Endothelial cell of umbilical vein (primary cell): ENCODE results near the gene KIAA0825.

Experiments used
- FOS ChIP-seq: IDR thresholded peaks from 2 replicates; pipeline ENCODE4 v1.6.1; 2011; ENCODE audit warnings: mild to moderate bottlenecking, low read length, moderate library complexity, borderline replicate concordance; ENCODE audit not compliant: insufficient read depth
- POLR2A ChIP-seq: IDR thresholded peaks from 2 replicates; pipeline ENCODE4 v1.6.1; 2012; ENCODE audit warnings: low read depth, mild to moderate bottlenecking, control low read depth, low read length
- POLR2AphosphoS5 ChIP-seq: IDR thresholded peaks from 2 replicates; pipeline ENCODE4 v1.6.1; 2012; ENCODE audit warnings: low read depth, mild to moderate bottlenecking, control low read depth, low read length, moderate library complexity; ENCODE audit not compliant: insufficient read depth

DNA sequence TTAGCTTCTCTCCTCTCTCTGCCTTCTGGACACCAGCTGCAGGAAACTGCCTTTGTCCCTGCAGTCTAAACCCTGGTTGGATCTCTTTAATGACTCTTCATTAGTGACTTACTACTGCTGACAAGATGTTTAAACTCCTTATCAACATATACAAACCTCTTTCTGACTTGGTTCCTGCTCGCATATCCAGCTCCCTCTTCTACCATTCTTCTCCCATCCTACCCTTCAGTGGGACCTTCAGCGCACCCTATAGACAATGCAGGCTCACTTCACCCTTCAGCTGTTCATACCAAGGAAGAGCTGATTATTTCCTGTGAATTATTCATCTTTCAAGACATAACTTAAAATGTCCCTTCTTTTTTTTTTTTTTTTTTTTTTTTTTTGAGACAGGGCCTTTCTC lies 436.5 kb downstream of the KIAA0825 start:
- TF ChIP-seq POLR2A (no peak), FOS (no peak), POLR2AphosphoS5 (no peak)
